Testis (tissue), 2 donors: ENCODE results near the gene EXOSC6.

ENCODE experiments used
- CTCF ChIP-seq, 3 experiments: fragments of 450-650 bp in 2 of 3; fragments of 200-600 bp in 1 of 3; sonication (generic) in 1 of 3; IDR thresholded peaks; one replicate each; pipeline ENCODE4 v1.5.1; 2016 to 2019; ENCODE audit warnings: antibody characterized with exemption in 3 of 3, mild to moderate bottlenecking in 2 of 3, moderate library complexity in 1 of 3
- POLR2A ChIP-seq: fragments of 450-650 bp; IDR thresholded peaks from one replicate; pipeline ENCODE4 v1.6.1; 2017; ENCODE audit warnings: antibody characterized with exemption, mild to moderate bottlenecking, moderate library complexity

- no peak for TF ChIP-seq CTCF (IDR thresholded peaks at IDR 0.05)
- no peak for TF ChIP-seq POLR2A
These were observed 39.3 kb upstream of the EXOSC6 start for GRCh38 chr16:70290949-70291519.
